Measurements from ENCODE around the gene RNF11. TPM values are rescaled to one million over a fixed set of nuclear protein-coding genes. Genes with fewer than 3 reads are reported as not detected.

The RNF11 gene
- total RNA-seq, 2 experiments from 2014 or later = 21.5 to 22.6 TPM

DNA sequence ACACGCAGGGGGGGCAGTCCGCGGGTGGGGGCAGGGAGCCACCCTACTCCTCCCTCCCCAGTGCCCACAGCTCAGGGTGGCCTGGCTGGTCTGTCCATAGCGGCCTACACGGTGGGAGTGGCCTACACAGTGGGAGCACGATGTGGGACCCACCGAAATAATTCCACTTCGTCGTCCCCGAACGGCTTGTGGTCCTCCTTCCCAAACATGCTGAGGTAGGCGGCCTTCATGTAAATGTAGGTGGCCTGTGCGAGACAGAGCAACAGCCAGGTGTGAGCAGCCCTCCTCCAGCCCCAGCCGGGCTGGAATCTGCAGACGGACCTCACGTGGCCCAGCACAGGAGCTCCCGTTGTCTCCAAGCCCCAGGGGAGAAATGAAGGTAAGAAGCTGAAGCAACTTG lies 59.9 kb downstream of the RNF11 start:
- no peak overlapping the region for H3K27ac Mint-ChIP-seq
- no peaks in the 10 kb centered on the region for H3K9me3 Mint-ChIP-seq
- H3K27me3 Mint-ChIP-seq = no peaks in the 10 kb centered on the region
- no peak for ATAC-seq
- no peak for DNase-seq
- ChIA-PET CTCF (interaction anchor here (0.5 to 4.0 kb wide), 26 partner anchors 9 to 466 kb away, joined by 3 to 63 read pairs (median 6); partner anchors contain the start of genes RNF11 and TTC39A), POLR2A (interaction anchor here (0.6 to 1.5 kb wide), 2 partner anchors 9 to 19 kb away, joined by 3 to 4 read pairs; no protein-coding TSS in a partner anchor)
- intact Hi-C loops (cut with micrococcal nuclease) = no loop called here
- no peak overlapping the region for H3K4me3 Mint-ChIP-seq
- no peaks in the 10 kb centered on the region for H3K36me3 Mint-ChIP-seq (ENCODE audit: low read depth)
- H3K4me1 Mint-ChIP-seq (ENCODE audit: low read depth) = peaks cover 22% of the 10 kb centered on the region
- TF ChIP-seq, protein P1, sequence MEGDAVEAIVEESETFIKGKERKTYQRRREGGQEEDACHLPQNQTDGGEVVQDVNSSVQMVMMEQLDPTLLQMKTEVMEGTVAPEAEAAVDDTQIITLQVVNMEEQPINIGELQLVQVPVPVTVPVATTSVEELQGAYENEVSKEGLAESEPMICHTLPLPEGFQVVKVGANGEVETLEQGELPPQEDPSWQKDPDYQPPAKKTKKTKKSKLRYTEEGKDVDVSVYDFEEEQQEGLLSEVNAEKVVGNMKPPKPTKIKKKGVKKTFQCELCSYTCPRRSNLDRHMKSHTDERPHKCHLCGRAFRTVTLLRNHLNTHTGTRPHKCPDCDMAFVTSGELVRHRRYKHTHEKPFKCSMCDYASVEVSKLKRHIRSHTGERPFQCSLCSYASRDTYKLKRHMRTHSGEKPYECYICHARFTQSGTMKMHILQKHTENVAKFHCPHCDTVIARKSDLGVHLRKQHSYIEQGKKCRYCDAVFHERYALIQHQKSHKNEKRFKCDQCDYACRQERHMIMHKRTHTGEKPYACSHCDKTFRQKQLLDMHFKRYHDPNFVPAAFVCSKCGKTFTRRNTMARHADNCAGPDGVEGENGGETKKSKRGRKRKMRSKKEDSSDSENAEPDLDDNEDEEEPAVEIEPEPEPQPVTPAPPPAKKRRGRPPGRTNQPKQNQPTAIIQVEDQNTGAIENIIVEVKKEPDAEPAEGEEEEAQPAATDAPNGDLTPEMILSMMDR (IDR thresholded peaks at IDR 0.05) = no peak

GRCh38 chr1:51296383-51297357 lies 60.6 kb downstream of the RNF11 start:
- DNase-seq (peak; percentile 85), ATAC-seq (peak; percentile 86)
- Mint-ChIP-seq H3K9me3 (no peaks in the 10 kb centered on the region), H3K36me3 (ENCODE audit: low read depth) (no peaks in the 10 kb centered on the region), H3K27ac (peak overlapping the region; percentile 49), H3K4me3 (peak overlapping the region; percentile 65), H3K4me1 (ENCODE audit: low read depth) (peaks cover 28% of the 10 kb centered on the region), H3K27me3 (no peaks in the 10 kb centered on the region)
- TF ChIP-seq, protein P1 (IDR thresholded peaks at IDR 0.05) = peak; percentile 95
- ChIA-PET CTCF (interaction anchor here (0.5 to 4.0 kb wide), 34 partner anchors 9 to 521 kb away, joined by 3 to 63 read pairs (median 5); partner anchors contain the start of genes RNF11 and TTC39A), POLR2A (interaction anchor here (0.6 to 1.5 kb wide), 4 partner anchors 8 to 35 kb away, joined by 3 to 5 read pairs (median 4); no protein-coding TSS in a partner anchor)
- intact Hi-C loops (cut with micrococcal nuclease) = no loop called here

DNA sequence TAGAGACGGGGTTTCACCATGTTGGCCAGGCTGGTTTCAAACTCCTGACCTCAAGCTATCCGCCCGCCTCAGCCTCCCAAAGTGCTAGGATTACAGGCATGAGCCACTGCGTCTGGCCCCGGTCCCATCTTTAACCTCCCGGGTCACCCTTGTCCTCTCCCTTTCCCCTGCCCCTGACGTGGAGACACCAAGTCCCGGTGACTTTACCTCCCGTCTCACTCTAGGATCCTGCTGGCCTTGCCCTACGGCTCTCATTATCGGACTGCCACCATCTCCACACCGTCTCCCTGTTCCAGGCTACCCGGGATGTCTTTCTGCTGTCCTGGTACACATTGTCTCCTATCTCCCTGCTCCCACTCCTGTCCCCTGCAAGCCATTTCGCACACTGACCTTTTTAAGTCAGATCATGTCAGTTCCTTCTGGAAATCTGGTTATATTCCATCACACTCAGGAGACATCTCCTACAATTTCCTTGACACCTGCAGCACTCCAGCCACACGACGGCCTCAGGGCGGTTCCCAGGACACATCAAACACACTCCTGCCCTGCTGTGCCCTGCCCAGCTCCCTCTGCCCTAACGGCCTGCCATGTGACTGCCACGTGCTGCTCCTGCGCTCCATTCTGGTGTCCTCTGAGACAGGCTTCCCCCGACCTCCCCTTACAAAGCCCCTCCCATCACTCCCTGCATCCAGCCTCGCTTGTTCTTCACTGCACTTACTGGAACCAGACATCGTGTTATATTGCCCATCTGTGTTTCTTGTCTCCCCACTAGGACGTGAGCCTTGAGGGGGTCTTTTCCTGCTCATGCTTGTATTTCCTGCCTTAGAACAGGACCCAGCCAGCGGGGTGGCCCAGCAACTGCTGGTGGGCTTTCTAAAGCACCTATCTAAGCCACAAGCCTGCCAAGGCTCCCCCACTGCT lies 61.6 kb downstream of the RNF11 start:
- TF ChIP-seq, protein P1 (IDR thresholded peaks at IDR 0.05) = no peak
- H3K9me3 Mint-ChIP-seq = no peaks in the 10 kb centered on the region
- H3K27me3 Mint-ChIP-seq = no peaks in the 10 kb centered on the region
- POLR2A ChIA-PET = interaction anchor here (0.6 to 1.0 kb wide), 3 partner anchors 9 to 36 kb away, joined by 3 to 5 read pairs (median 4); no protein-coding TSS in a partner anchor
- intact Hi-C loops (cut with micrococcal nuclease) = no loop called here
- DNase-seq = no peak
- H3K4me1 Mint-ChIP-seq (ENCODE audit: low read depth) = peaks cover 32% of the 10 kb centered on the region
- CTCF ChIA-PET = interaction anchor here (0.8 to 4.0 kb wide), 25 partner anchors 9 to 522 kb away, joined by 3 to 63 read pairs (median 6); partner anchors contain the start of gene RNF11
- ATAC-seq = no peak
- peak overlapping the region; percentile 5 for H3K27ac Mint-ChIP-seq
- H3K36me3 Mint-ChIP-seq (ENCODE audit: low read depth) = no peaks in the 10 kb centered on the region
- H3K4me3 Mint-ChIP-seq = peak overlapping the region; percentile 65

DNA sequence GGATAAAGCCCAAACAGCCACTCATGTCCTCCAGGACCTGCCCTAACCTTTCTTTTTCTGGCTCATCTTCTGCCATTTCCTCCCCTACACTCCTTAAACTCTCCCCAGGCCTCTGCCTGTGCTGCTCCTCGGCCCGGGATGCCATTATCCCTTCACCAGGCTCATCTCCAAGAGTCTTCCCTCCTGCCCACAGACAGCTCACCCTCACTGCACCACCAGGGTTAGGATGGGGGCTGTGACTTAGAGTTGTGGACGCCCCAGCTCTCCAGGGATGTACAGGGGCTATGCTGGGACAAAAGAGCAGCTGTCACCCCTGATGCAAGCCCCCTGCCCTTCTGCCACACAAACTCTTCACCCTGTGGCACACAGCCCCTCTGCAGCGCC lies 62.2 kb downstream of the RNF11 start:
- Mint-ChIP-seq H3K27ac (no peak overlapping the region), H3K36me3 (ENCODE audit: low read depth) (no peaks in the 10 kb centered on the region), H3K4me1 (ENCODE audit: low read depth) (peaks cover 32% of the 10 kb centered on the region), H3K9me3 (no peaks in the 10 kb centered on the region), H3K27me3 (no peaks in the 10 kb centered on the region), H3K4me3 (no peak overlapping the region)
- intact Hi-C loops (cut with micrococcal nuclease) = no loop called here
- ATAC-seq (no peak), DNase-seq (no peak)
- POLR2A ChIA-PET = interaction anchor here (0.7 kb wide), 1 partner anchor 36 kb away, joined by 4 read pairs; no protein-coding TSS in a partner anchor
- TF ChIP-seq, protein P1 (IDR thresholded peaks at IDR 0.05) = no peak
- CTCF ChIA-PET = interaction anchor here (3.3 kb wide), 1 partner anchor 11 kb away, joined by 24 read pairs; no protein-coding TSS in a partner anchor

All from activated CD8-positive, alpha-beta T cell treated with anti-CD3 and anti-CD28 coated beads for 36 hours (primary cell).